Measurements from ENCODE around the gene TAX1BP1. TPM values are rescaled to one million over a fixed set of nuclear protein-coding genes. Genes with fewer than 3 reads are reported as not detected.

Gene TAX1BP1
- total RNA-seq, 1 experiment from 2014 or later, result 58.5 TPM

- Histone ChIP-seq H3K36me3 (ENCODE audit: low read depth, low read length) (peaks cover 11% of the 10 kb centered on the region; the same call in 1 of the 2 replicates), H2AFZ (ENCODE audit: low read length) (no peak overlapping the region), H3K4me3 (ENCODE audit: low read length) (no peak overlapping the region), H3K4me1 (ENCODE audit: insufficient read depth, low read length) (no peaks in the 10 kb centered on the region), H3K9me2 (replicated peaks; ENCODE audit: low read length) (no peaks in the 10 kb centered on the region), H3K27me3 (ENCODE audit: low read length) (no peaks in the 10 kb centered on the region), H3K27ac (ENCODE audit: low read length) (no peak overlapping the region), H3K9me3 (ENCODE audit: low read length) (no peaks in the 10 kb centered on the region), H3F3A (ENCODE audit: low read length, unreplicated experiment) (no peaks in the 10 kb centered on the region), H3K4me2 (ENCODE audit: low read length) (no peak overlapping the region), H3K79me2 (ENCODE audit: low read length) (no peaks in the 10 kb centered on the region), H4K20me1 (ENCODE audit: low read length) (no peaks in the 10 kb centered on the region), H3K9ac (ENCODE audit: low read length) (no peak overlapping the region)
- ATAC-seq, result no peak
- POLR2A ChIA-PET (ENCODE audit: unreplicated experiment), result no interaction called here
- CTCF ChIA-PET, result no interaction called here
- TF ChIP-seq CTCF (conservative IDR thresholded peaks at IDR 0.05; ENCODE audit: low read depth, low read length) (no peak), EZH2 (IDR thresholded peaks at IDR 0.05; ENCODE audit: low read length, unreplicated experiment) (no peak), EZH2phosphoT487 (IDR thresholded peaks at IDR 0.05; ENCODE audit: borderline replicate concordance, low read length) (no peak)
- no peak for DNase-seq
- intact Hi-C loops (cut with micrococcal nuclease), result no loop called here
- BruUV-seq (replicated peaks), result no TSS peak
Observed at GRCh38 chr7:27826357-27826756, 86.4 kb downstream of the TAX1BP1 start.

- ChIA-PET CTCF (no interaction called here), POLR2A (ENCODE audit: unreplicated experiment) (no interaction called here)
- H3K4me1 ChIP-seq (ENCODE audit: insufficient read depth, low read length), result no peaks in the 10 kb centered on the region
- intact Hi-C loops (cut with micrococcal nuclease), result loop anchor here (5.0 to 10.0 kb wide), 3 partner anchors 70 to 260 kb away; no protein-coding TSS in a partner anchor
- H3K79me2 ChIP-seq (ENCODE audit: low read length), result no peaks in the 10 kb centered on the region
- H3K4me3 ChIP-seq (ENCODE audit: low read length), result no peak overlapping the region
- H2AFZ ChIP-seq (ENCODE audit: low read length), result no peak overlapping the region
- H3K27me3 ChIP-seq (ENCODE audit: low read length), result no peaks in the 10 kb centered on the region
- peaks cover 2% of the 10 kb centered on the region; the same call in 1 of the 2 replicates for H3K36me3 ChIP-seq (ENCODE audit: low read depth, low read length)
- no TSS peak for BruUV-seq (replicated peaks)
- no peaks in the 10 kb centered on the region for H3K9me2 ChIP-seq (replicated peaks; ENCODE audit: low read length)
- H3K27ac ChIP-seq (ENCODE audit: low read length), result no peak overlapping the region
- H3K4me2 ChIP-seq (ENCODE audit: low read length), result no peak overlapping the region
- H3K9ac ChIP-seq (ENCODE audit: low read length), result no peak overlapping the region
- no peaks in the 10 kb centered on the region for H3F3A ChIP-seq (ENCODE audit: low read length, unreplicated experiment)
- no peaks in the 10 kb centered on the region for H3K9me3 ChIP-seq (ENCODE audit: low read length)
- ATAC-seq, result no peak
- no peak for TF ChIP-seq EZH2 (IDR thresholded peaks at IDR 0.05; ENCODE audit: low read length, unreplicated experiment)
- no peak for TF ChIP-seq CTCF (conservative IDR thresholded peaks at IDR 0.05; ENCODE audit: low read depth, low read length)
- TF ChIP-seq EZH2phosphoT487 (IDR thresholded peaks at IDR 0.05; ENCODE audit: borderline replicate concordance, low read length), result no peak
- no peaks in the 10 kb centered on the region for H4K20me1 ChIP-seq (ENCODE audit: low read length)
- DNase-seq, result no peak
Observed at GRCh38 chr7:27834179-27834921, 94.4 kb downstream of the TAX1BP1 start.

- Histone ChIP-seq H3K27me3 (ENCODE audit: low read length) (no peaks in the 10 kb centered on the region), H3K9me2 (replicated peaks; ENCODE audit: low read length) (no peaks in the 10 kb centered on the region), H4K20me1 (ENCODE audit: low read length) (no peaks in the 10 kb centered on the region), H3K36me3 (ENCODE audit: low read depth, low read length) (no peaks in the 10 kb centered on the region), H3K4me1 (ENCODE audit: insufficient read depth, low read length) (no peaks in the 10 kb centered on the region), H3K4me3 (ENCODE audit: low read length) (no peak overlapping the region), H3F3A (ENCODE audit: low read length, unreplicated experiment) (no peaks in the 10 kb centered on the region), H3K27ac (ENCODE audit: low read length) (no peak overlapping the region), H3K79me2 (ENCODE audit: low read length) (no peaks in the 10 kb centered on the region), H3K9ac (ENCODE audit: low read length) (no peak overlapping the region), H3K4me2 (ENCODE audit: low read length) (no peak overlapping the region), H2AFZ (ENCODE audit: low read length) (no peak overlapping the region), H3K9me3 (ENCODE audit: low read length) (no peaks in the 10 kb centered on the region)
- no peak for ATAC-seq
- CTCF ChIA-PET, result no interaction called here
- DNase-seq, result no peak
- TF ChIP-seq EZH2 (IDR thresholded peaks at IDR 0.05; ENCODE audit: low read length, unreplicated experiment), result no peak
- TF ChIP-seq CTCF (conservative IDR thresholded peaks at IDR 0.05; ENCODE audit: low read depth, low read length), result no peak
- no peak for TF ChIP-seq EZH2phosphoT487 (IDR thresholded peaks at IDR 0.05; ENCODE audit: borderline replicate concordance, low read length)
- intact Hi-C loops (cut with micrococcal nuclease), result loop anchor here (10.0 kb wide), 2 partner anchors 69 to 259 kb away; no protein-coding TSS in a partner anchor
- POLR2A ChIA-PET (ENCODE audit: unreplicated experiment), result no interaction called here
- no TSS peak for BruUV-seq (replicated peaks)
Observed at GRCh38 chr7:27835376-27835775, 95.4 kb downstream of the TAX1BP1 start.

All from PC-3 (cell line).